ENCODE data around the gene OSBPL2.
A peak's percentile ranks its signal among the peaks of the same experiment; 100 is the strongest.

OSBPL2 gene

GRCh38 chr20:62208061-62208794 lies 30.1 kb upstream of the OSBPL2 start:
- no peak for DNase-seq

- no peak for DNase-seq
Measured at GRCh38 chr20:62208795-62209755, 29.2 kb upstream of the OSBPL2 start.

DNA sequence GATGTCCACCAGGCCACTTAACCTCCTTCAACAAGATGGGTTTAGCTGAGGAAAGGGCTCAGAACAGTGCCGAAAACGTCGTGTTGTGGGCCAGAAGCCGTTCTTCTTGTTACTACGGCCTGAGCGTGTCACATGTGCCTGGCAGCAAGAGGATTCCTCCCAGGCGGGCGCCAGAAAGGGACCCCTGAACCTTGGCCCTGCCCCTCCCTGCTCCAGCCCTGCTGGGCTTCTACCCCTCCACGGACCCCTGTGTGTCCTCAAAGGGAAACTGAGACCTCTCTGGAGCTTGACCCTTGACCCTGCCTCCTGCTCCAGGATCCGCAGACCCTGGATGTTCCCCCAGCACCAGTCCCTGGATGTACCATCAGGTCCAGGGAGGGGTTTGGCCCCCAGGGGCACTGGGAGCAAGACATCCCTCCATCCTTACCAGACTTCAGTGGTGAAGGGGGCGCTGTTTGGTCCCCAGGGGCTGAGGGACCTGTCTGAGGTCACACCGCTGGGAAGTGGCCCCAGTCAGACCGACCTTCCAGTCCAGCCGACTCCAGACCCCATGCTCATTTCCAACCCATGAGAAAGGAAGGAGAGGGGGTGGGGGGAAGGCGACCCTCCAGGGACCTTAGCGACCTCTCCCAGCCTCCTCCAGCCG lies 28.3 kb upstream of the OSBPL2 start:
- no peak for DNase-seq

GRCh38 chr20:62210496-62210855 lies 27.8 kb upstream of the OSBPL2 start:
- no peak for DNase-seq

DNA sequence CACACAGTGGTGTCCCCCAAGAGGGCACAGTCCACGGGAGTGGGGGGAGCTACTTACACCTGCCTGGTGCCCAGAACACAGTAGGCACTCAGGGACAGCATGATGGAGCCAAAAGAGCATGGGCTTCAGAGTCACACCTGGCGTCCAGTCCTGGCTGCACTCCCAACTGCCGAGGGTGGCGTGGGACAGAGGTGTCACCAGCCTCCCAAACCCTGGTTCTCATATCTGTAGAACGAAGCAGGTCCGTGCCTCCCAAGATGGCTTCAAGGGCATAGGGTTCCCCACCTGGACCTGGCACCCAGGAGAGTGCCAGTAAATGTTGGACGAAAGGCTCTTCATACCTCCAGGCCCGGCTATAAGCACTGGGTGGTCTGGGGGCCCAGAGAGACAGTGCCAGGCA lies 27.1 kb upstream of the OSBPL2 start:
- no peak for DNase-seq

GRCh38 chr20:62211769-62212288 lies 26.5 kb upstream of the OSBPL2 start:
- no peak for DNase-seq

GRCh38 chr20:62212299-62212698 lies 26.0 kb upstream of the OSBPL2 start:
- no peak for DNase-seq

GRCh38 chr20:62214067-62214466 lies 24.3 kb upstream of the OSBPL2 start:
- no peak for DNase-seq

- DNase-seq: no peak
Measured at GRCh38 chr20:62215020-62215990, 23.0 kb upstream of the OSBPL2 start.

DNA sequence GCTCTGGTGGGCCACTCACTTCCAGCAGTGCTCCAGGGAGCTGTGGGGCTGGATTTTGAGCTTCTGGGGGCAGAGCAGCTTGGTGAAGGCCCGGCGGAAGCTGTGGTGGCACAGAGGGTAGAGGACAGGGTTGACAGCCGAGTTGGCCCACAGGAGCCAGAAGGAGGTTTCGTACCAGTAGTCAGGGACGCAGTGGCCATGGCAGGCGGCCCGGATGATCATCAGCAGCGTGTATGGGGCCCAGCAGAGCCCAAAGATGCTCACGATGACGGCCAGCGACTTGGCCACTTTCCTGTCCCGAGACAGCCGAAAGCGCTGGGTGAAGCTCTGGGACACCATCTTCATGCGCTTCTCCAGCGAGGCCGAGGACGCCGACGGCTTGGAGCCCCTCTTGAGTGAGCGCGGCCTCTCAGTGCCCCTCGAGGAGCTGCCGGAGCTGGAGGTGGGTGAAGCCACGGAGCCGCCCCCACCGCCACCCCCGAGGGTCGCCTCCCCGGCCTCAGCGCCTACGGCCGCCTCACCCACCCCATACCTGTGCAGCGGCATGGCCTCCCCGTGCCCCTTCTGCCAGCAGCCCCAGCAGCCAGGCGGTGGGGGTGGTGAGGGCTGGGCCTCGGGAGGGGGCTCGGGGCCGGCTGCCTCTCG lies 22.2 kb upstream of the OSBPL2 start:
- no peak for DNase-seq

DNA sequence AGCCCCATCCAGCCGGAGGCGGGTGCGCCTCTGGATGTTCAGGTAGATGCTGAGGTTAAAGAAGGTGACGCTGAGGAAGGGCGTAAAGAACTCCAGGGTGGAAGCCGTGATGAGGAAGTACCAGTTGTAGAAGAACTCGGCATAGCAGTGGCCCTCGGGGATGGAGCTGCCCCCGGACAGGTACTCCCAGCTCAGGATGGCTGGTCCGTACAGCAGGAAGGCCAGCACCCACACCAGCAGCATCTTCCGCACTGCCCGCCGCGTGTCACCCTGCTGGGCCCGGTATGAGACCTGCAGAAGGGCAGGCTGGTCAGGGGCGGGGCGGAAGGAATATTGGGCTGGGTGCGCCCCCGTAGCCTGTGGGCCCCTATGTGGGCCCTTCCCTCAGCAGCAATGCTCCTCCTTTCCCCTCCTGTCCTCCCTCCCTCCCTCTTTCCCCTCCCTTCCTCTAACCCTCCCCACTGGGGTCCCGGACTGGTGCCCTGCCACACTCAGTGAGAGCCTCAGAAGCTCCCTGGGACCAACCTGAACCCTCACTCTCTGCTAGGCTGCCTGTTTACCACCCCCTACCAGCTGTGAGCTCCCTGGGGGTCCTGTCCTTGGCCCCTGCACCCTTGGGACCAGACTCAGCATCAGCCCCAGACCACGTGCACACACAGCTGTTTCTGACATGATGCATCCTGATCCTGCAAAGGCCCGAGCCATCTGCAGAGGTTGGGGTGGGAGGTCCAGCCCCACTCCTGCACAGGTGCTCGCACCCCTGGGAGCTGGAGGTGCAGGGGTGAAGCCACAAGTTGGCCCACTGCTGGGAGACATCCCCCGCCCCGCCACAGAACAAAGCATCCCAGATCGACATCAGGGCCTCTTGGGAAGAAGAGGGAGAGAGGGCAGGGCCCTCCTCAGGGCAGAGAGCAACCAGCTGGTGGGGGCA lies 21.4 kb upstream of the OSBPL2 start:
- no peak for DNase-seq

GRCh38 chr20:62217913-62218773 lies 20.2 kb upstream of the OSBPL2 start:
- DNase-seq: no peak

DNA sequence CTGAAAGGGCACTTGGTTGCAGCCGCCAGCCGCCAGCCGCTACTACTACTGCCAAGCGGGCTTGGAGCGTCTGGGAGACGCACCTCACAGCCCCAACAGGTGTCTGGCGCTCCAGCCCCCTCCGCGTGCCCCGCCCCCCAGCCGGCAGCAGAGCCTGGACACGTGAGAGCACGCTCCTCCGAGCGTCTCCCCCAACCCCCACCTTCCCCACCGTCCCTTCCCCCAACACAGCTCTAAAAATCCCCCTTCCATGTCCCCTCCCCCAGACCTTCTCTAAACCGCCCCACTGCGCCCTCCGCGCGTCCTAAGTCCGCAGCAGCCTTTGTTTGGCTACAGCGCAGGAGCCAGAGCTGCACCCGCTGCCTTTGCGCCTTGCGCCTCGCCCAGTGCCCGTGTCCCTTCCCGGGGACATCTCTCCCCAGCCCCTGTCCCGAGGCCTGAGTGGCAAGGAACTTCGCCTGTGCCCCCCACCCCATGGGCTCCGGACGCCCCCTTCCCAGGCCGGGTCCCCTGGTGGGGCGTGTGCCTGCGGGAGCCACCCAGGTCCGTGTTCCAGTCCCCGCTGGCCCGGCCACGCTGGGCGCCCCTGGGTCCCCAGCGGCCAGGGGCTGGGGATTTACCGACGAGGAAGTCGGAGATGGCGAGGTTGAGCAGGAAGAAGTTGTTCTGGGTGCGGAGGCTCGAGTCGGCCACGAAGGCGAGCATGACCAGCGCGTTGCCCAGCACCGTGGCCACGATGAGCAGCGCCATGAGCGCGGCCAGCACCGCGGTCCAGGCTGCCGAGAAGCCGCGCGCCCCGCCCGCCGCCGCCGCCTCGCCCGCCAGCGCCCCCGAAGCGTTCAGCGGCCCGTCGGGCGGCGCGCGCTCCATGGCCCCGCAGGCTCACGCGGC lies 19.0 kb upstream of the OSBPL2 start:
- DNase-seq: no peak

GRCh38 chr20:62219992-62220665 lies 18.2 kb upstream of the OSBPL2 start, which contains the start of gene HRH3:
TSS of gene HRH3 (minus strand) at chr20:62220278. CDS start at chr20:62219970, 308 bp downstream.
- DNase-seq: peak; percentile 19

GRCh38 chr20:62220666-62221568 lies 17.4 kb upstream of the OSBPL2 start:
- no peak for DNase-seq

DNA sequence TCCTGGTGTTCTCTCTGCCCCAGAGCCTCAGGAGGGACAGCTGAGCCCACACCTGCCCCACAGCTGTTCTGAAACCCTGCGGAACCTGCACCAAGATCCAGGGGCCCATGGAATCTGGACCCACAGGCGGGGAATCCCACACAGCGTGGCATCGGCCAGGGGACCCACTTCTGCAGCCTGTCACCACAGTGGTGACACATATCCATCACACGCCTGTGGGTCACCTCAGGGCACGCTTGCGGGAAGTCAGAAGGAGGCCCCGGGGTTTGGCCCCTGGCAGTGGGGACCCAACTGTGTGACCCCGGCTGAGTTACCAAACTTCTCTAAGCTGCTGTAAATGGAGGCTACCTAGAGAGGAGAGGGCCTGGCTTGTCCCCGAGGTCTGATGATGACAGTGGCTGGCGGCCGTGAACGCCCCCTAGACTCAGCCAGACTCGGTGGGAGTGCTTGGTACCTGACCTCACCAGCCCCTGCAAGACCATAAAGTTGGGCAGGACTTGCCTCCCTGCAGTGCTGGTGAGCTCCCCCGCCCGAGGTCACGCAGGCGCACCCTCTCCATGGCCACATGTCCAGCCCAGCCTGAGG lies 16.0 kb upstream of the OSBPL2 start:
- no peak for DNase-seq

All from activated CD4-positive, alpha-beta T cell treated with anti-CD3 and anti-CD28 coated beads, Interleukin-2, amount 50 U/mL, for 16 hours (primary cell).